Raji (cell line): Measurements from ENCODE around the gene CALML5.

Source experiments
- POLR2A ChIP-seq: IDR thresholded peaks from 2 replicates; pipeline ENCODE4 v1.6.1; 2011; ENCODE audit warnings: low read depth, low read length, control low read depth; ENCODE audit not compliant: insufficient read depth

CALML5 gene

DNA sequence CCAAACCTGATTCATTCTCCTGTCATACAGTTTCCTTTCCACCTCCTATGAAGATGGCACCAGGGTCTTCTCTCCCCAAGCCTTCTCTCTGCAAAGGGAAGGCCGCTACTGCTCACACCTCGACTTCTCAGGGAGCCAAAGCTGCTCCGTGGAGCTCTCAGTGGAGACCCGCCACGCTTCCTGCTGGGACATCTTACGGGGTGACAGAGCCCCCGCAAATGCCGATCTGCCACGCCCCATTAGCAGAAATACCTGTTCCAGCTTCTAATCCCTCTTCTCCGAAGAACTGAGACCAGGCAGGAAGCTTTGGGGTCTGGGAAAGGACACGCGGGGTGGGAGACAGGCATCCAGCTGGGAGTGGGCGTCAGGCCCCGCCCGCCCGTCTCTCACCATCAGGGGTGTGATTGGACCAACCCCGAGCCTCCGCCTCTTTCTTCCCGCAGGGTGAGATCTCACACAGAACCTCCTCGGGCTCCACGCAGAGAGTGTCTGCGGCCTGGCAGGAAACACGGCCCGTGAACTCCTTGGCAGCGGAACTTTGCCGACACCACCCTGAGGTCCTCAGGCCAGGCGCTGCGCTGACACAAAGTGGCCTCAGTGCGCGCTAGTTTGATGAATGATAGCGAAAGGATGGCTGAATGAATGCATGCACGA, 12.0 kb upstream of the CALML5 start:
- TF ChIP-seq POLR2A: no peak

- TF ChIP-seq POLR2A: no peak
These were observed 11.1 kb upstream of the CALML5 start for GRCh38 chr10:5510281-5511072.

DNA sequence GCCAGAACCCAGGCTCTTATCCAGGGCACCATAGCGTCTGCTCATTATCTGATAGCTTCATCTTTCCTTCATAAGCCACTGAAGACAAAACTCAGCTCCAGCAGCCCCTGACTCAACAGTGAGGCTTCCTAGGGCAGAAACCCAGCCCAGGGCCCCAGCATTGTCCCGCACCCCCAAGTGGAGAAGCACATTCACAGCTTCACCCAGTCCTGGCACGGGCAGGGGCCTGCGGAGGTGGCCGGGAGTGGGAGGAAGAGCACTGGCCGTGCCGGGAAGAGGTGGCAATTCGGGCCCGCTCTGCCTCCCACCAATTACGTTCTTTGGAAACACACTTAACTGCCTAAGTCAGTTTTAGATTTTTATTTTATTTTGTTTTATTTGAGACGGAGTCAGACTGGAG, 10.3 kb upstream of the CALML5 start:
- no peak for TF ChIP-seq POLR2A

DNA sequence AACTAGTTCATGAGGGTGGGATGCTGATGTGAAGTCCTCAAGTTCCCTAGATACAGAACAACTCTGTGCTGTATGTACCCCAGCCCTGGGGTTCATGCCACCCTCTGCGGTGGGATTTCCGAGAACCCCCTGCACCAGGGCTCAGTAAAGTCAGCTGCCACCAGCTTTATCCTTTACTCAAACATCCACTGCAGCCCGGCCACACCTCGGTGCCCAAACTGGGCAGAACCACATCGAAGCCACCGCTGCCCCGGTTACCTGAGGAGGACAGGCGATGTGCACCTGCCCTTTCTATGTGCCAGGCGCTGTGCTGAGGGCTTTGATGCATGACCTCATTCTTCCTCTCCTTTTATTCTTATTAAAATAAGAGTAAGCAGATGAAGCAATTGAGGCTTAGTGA, 9.9 kb upstream of the CALML5 start:
- TF ChIP-seq POLR2A: no peak

DNA sequence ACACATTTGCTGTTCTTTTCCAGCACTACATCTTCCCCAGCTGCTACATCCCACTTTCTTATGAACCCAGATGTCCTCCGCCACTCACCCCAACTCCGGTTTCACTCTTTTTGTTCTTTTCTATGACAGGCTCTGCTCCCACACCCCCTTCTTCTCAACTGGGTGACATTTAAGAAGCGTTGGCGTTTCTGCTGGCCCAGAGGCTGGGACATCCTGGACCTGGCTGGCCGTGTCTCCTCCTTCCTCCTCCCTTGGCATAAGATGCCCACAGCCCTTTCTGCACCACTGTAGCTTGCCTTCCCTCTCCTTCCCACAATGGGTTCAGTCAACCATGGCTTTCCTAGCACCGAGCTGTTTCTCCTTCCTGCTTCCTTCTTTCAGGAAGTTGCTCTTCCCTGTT, 9.4 kb upstream of the CALML5 start:
- TF ChIP-seq POLR2A: no peak

DNA sequence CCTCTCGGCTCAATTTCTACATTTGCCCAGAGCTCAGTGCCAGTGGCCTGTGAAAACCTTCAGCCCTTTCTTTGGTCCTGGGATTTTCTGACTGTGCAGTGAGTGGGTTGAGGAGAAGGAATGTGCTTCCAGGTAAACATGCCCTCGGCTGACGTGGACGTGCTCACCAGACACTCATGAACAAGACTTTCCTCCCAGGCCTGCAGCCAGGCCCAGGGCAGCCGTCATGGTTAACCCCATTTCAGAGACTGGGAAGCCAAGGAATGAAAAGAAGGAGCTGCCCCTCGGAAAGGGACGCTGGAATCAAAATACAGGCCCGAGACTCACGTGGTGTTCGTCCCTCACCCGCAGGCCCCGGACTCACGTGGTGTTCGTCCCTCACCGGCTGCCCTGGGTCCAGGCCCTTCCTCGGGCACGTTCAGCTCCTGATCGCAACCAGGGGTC, 8.8 kb upstream of the CALML5 start:
- TF ChIP-seq POLR2A: no peak

- TF ChIP-seq POLR2A: no peak
These were observed 8.3 kb upstream of the CALML5 start for GRCh38 chr10:5507649-5508131.

DNA sequence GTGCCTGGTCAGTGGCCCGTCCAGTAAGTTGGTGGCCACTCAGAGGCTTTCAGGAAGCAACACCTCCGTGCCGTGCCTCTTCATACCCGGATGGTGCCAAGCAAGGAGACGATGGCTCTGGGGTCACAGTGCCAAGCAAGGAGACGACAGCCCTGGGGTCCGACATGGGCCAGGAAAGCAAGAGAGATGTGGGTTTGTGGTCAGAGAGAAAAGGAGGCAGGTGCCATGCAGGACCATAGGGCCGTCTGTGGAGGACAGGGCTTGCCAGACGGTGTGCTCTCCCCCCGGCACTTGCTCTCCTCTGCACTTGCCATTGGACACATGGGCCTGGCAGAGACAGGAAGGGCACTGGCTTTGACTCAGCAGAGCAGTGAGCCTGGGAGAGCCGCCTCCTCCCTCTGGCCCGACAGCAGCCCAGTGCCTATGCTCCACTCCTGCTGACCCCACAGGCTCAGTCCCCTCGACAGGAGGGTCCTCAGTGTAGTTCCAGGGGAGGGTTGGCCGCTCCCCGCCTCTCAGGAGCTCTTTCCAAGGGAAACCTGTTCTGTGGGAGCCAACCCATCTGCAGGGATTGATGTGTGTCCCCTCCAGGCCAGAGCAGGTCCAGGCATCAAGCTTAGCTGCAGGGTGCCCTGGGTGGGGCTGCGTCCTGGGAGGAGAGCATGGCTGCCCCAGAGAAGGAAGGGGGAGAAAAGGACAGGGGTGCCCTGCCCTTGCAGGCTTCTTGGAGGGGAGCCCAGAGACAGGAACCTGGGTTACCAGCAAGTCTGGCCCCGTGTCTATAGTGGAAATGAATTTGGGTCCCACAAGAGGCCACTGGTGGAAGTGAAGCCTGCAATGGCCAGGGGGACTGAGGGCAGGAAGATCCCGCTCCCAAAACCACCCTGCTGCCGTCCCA, 7.6 kb upstream of the CALML5 start:
- TF ChIP-seq POLR2A: no peak

DNA sequence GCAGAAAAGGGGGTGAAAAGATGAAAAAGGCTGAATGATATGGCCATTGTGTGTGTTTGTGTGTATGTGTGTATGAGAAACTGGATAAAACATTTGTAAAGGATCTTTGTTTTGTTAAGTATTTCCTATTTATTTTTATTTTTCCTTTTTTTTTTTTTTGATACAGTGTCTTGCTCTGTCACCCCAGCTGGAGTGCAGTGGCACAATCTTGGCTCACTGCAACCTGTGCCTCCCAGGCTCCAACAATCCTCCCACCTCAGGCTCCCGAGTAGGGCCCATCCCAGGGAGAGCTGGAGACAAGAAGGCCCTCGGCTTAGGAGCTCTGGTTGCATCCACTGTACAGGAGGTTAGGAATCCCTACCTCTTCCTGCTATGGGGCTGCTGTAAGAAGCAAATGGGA, 6.9 kb upstream of the CALML5 start:
- no peak for TF ChIP-seq POLR2A

- TF ChIP-seq POLR2A: no peak
These were observed 5.0 kb upstream of the CALML5 start for GRCh38 chr10:5504146-5505072.

DNA sequence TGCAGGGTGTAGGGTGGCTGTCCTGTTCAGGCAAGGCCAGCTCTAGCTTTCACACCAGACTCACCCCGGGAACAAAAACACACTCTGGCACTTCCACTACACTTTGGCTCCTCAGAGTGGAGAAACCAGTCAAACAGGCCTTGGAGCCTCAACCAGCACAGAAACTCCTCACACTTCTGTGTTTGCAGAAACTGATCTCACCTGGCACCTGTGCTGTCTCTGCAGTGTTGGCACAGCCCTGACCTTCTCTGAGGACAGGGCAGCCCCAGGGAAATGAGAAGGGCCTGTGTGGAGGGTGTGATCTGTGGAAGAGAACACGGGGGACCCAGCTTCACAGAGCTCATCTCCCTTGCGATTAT, 4.1 kb upstream of the CALML5 start:
- TF ChIP-seq POLR2A: no peak

GRCh38 chr10:5502571-5503476, 3.5 kb upstream of the CALML5 start:
- TF ChIP-seq POLR2A: no peak

DNA sequence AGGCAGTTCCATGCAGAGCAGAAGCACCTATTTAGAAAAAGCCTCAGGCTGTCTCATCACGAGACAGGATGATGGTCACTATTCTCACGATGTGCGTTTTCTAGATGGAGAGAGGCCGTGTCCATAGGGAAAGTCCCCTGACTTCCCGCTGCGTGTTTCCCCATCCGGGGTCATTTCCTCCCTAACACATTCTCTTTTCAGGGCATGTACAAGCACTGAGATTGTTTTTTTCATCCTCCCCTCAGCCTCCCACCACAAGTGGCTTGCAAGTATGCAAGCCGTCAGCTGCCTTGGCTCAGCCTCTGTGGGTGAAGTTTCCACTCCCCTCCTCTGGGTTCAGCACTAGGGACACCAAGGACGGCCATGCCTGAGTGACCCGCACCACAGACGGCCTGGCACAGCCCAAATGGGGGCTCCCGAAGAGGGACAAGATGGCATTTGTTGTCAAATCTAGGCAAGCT, 2.7 kb upstream of the CALML5 start:
- no peak for TF ChIP-seq POLR2A
